GM12874 (cell line): Measurements from ENCODE around the gene LCE3C.

Experiments
- TF ChIP-seq, protein P1 (sequence below): IDR thresholded peaks from 2 replicates; pipeline ENCODE4 v1.5.1; 2011; ENCODE audit warnings: low read depth, mild to moderate bottlenecking, control low read depth, low read length, moderate library complexity; ENCODE audit not compliant: insufficient read depth

Gene LCE3C

DNA sequence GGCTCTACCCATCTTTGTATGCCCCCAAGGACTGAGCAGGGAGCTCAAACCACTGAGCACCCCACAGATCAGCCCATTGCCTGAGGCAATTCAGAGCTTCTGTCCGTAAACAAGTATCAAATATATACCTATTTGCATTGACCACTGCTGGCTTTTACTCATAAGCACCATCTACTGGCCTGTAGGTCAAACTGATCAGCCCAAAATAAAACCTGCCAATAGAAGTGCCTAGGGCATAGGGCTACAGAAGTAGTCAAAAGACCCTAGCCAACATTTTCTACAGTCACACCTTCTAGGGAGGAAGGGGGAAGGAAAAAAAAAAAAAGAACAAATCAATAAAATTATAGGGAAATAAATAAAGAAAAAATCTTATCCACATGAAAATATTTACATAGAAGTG is 14.4 kb upstream of the LCE3C start:
- TF ChIP-seq, protein P1, sequence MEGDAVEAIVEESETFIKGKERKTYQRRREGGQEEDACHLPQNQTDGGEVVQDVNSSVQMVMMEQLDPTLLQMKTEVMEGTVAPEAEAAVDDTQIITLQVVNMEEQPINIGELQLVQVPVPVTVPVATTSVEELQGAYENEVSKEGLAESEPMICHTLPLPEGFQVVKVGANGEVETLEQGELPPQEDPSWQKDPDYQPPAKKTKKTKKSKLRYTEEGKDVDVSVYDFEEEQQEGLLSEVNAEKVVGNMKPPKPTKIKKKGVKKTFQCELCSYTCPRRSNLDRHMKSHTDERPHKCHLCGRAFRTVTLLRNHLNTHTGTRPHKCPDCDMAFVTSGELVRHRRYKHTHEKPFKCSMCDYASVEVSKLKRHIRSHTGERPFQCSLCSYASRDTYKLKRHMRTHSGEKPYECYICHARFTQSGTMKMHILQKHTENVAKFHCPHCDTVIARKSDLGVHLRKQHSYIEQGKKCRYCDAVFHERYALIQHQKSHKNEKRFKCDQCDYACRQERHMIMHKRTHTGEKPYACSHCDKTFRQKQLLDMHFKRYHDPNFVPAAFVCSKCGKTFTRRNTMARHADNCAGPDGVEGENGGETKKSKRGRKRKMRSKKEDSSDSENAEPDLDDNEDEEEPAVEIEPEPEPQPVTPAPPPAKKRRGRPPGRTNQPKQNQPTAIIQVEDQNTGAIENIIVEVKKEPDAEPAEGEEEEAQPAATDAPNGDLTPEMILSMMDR, result peak; percentile 27; the same call in 1 of the 2 replicates

DNA sequence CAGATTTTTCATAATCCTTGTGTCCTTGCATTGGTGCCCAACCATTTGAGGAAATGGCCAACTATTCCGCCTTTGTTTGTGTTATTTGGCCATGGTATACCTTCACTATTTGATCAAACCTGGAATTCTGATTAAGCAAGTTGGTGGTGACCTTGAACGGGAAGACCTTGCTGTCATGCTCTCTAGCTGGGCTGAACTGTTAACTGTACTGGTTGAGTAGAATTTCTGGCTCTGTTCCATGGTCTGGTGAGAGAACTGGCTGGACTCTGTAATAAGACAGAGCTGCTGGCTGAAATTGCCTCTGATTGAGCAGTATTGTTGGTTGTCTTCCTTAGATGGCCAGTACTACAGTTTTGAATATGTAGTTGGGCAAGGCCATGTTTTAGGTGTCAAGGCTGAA is 3.0 kb upstream of the LCE3C start:
- TF ChIP-seq, protein P1, result no peak

DNA sequence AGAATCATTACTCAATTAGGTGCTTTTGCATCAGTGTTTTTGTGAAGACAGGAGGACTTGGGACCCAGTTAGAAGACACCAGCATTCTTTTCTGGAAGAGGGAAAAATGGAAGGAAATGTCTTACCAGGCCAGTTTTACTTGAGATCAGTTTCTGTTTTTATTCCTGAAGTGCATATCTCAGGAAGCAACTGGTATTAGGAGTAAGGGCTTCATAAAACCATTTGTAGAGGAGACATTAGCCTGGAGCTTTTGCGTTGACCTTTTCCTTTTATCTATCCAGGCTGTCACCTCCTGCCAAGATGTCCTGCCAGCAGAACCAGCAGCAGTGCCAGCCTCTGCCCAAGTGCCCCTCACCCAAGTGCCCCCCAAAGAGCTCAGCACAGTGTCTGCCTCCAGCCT is 13.5 kb downstream of the LCE3C start, which contains the start of gene LCE3B:
Gene LCE3B, plus strand, starts transcription at position 301 of the 400 bp plus-strand sequence. Its CDS starts 0 bp downstream, at position 301.
- TF ChIP-seq, protein P1, result no peak

DNA sequence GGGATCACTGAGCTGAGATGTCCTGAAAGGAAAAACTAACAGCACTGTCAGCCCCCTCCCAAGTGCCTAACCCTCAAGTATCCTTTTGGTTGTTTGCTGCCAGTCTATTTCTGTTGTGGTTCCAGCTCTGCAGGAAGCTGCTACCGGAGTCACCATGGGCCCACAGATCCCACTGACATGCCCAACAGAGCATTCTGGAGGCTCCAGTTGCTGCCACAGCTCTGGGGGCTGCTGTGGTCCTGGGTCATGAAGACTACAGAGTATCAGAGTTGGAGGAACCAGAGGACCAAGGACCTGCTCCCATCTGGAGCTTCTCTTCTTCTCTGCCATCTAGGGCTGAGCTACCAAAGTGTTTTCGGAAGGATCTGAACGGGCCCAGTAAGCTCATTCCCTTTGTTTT is 22.0 kb downstream of the LCE3C start:
- TF ChIP-seq, protein P1, result no peak

DNA sequence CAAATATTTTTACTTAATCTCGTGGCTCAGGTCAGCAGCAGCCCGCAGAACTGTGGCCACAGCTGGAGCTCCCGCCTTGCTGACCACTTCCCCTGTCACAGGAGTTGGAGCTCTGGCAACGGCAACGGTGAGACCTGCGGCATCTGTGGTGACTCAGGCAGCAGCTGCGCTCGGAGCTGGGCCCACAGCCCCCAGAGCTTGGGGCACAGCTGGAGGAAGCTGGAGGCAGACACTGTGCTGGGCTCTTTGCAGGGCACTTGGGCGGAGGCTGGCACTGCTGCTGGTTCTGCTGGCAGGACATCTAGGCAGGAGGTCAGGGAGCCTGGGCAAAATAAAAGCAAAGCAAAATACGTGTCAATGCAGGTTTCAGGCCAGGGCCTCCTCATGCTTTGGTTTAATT is 22.8 kb downstream of the LCE3C start, which contains the start of gene LCE3A:
Gene LCE3A, minus strand, starts transcription at position 301 of the 400 bp plus-strand sequence. Its CDS starts 0 bp downstream, at position 301.
- TF ChIP-seq, protein P1, result no peak

DNA sequence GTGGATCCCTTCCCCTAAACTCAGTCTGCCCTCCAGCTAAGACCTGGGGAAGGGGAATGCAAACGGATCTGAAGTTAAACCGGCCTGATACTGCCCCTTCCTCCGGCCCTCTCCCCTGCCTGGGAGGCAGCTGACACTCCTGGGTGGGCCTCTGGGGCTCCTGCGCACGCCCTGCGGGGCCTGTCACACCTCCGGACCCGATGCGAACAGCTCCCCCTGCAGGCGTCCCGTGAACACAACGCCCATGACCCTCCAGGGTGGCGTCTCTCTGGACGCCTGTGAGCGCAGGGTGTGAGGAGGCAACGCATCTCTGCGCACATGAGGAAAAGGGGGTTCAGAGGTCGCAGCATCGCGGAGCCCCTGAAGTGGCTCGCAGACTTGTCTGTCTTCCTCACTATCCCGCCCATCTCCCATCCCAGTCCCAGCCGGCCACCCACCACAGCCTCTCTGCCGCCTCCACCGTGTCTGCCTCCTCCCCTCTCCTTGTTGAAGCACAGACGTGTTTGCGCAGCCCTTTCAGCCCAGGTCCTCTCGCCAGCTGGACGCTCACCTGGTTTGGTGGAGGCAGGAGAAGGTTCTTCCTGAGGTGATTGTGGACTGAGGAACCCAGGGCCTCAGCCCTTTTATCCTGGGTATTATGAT is 23.3 kb downstream of the LCE3C start:
- TF ChIP-seq, protein P1, result peak; percentile 49

DNA sequence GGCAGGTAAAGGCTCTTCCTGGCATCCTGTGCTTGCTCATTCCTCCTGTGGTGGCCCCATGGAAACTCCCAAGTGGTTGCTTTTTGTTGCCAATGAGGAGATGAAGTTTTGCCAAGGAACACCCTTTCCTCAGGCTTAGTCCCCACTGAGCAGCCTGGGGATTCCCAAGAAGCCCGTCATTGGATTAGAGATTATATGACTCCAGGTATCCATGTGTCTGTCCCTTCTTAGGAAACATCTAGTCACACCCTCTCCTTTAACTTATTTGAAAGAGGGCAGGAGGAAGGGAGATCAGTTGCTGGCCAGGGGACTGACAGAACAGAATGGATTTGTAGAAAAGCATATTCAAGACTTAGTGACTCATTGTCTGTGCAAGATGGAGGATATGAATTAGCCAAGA is 26.7 kb downstream of the LCE3C start:
- TF ChIP-seq, protein P1, result no peak

DNA sequence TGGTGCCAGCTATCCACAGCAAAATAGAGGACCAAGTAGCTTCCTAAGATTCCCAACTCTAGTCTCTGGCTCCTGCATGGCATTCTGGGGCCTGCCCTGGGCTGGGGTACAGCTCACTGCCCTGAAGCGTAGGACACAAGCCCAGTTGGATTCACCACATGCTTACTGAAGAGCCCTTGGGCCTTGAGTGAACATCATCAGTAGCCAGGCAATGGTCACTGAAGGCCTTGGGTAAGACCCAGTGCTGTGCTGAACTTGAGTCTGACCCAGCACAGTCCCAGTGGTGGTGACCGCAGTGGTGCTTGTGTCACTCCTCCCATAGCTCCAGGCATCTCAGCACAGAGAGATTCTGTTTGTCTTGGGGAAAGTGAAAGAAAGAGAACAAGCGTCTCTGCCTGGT is 30.6 kb downstream of the LCE3C start:
- TF ChIP-seq, protein P1, result no peak
